B cell (primary cell): ENCODE measurements around the gene MED13.

Experiments
- CTCF ChIP-seq: fragments of 200-600 bp; IDR thresholded peaks from one replicate; pipeline ENCODE4 v1.8.0; 2022; ENCODE audit warnings: antibody characterized with exemption, mild to moderate bottlenecking
- EZH2 ChIP-seq: IDR thresholded peaks from 2 replicates; pipeline ENCODE4 v1.6.1; 2012; ENCODE audit warnings: borderline replicate concordance, low read depth, mild to moderate bottlenecking, moderate library complexity, low read length; ENCODE audit not compliant: insufficient read depth, poor library complexity, severe bottlenecking

- no peak for TF ChIP-seq CTCF
- no peak for TF ChIP-seq EZH2
Measured at GRCh38 chr17:62038248-62038647, 26.8 kb downstream of the MED13 start.
